ENCODE measurements around the gene LCT.
A peak's percentile ranks its signal among the peaks of the same experiment; 100 is the strongest.

Gene LCT

GRCh38 chr2:135742325-135742757, 94.6 kb downstream of the LCT start:
- no peak for DNase-seq (ENCODE audit: low read depth)

- peak; percentile 93 for DNase-seq (ENCODE audit: low read depth)
Observed at GRCh38 chr2:135741395-135742324, 95.3 kb downstream of the LCT start, which contains the start of gene UBXN4. TSS of gene UBXN4 (plus strand) at chr2:135741855. CDS start at chr2:135741930, 75 bp downstream.

GRCh38 chr2:135741043-135741394, 96.0 kb downstream of the LCT start:
- DNase-seq (ENCODE audit: low read depth) = no peak

- no peak for DNase-seq (ENCODE audit: low read depth)
Observed at GRCh38 chr2:135740206-135740605, 96.8 kb downstream of the LCT start.
